HCT116 (cell line): ENCODE results near the gene ARPC5. TPM values are rescaled to one million over a fixed set of nuclear protein-coding genes. Genes with fewer than 3 reads are reported as not detected.

Source experiments
- ATAC-seq: fragments of 200-7000 bp; cut with Tn5 transposase; 2 replicates; pipeline ENCODE4 v1.9.1; 2020; ENCODE audit warnings: mild to moderate bottlenecking, moderate library complexity
- BruUV-seq: library from RNA; stranded (reverse); fragments of 400-500 nt; replicated peaks from 2 replicates; lab custom pipeline; 2021; lab: Mats Ljungman, UMichigan
- CTCF ChIA-PET: fragments of 300-600 bp; sonication (Branson Sonifier 250); formaldehyde crosslinking; loops from one replicate; lab custom pipeline; 2021; ENCODE audit warnings: antibody characterized with exemption; lab: Charles Lee
- POLR2A ChIA-PET: fragments of 300-600, 350-600 bp; sonication (Branson Sonifier 250); formaldehyde crosslinking; loops from one replicate; lab custom pipeline; 2021; ENCODE audit warnings: antibody characterized with exemption; lab: Charles Lee
- RAD21 ChIA-PET, 2 experiments: fragments of 300-600 bp; sonication (Branson Sonifier 250); formaldehyde crosslinking; loops; one replicate each; lab custom pipeline; 2023; ENCODE audit warnings: low total read pairs in 2 of 2; ENCODE audit not compliant: uncharacterized antibody in 2 of 2, unreplicated experiment in 2 of 2, low non-redundant PET in 1 of 2; lab: Charles Lee
- DNase-seq: peaks from one replicate; pipeline ENCODE4 v3.0.0-alpha.2; 2010; ENCODE audit warnings: low read depth, low spot score
- H2AFZ ChIP-seq: fragments of 200-600 bp; shearing (Covaris generic), sonication (generic); 2 replicates; pipeline ENCODE4 v1.6.1; 2017; ENCODE audit warnings: low read depth, mixed run types, mixed read lengths, antibody characterized with exemption, low read length; ENCODE audit not compliant: poor library complexity, severe bottlenecking
- H3K27ac ChIP-seq: 2 replicates; pipeline ENCODE4 v1.5.1; 2012; ENCODE audit warnings: low read depth, low read length
- H3K27me3 ChIP-seq: fragments of 200-600 bp; sonication (generic); 2 replicates; pipeline ENCODE4 v1.6.1; 2016; ENCODE audit warnings: mixed run types, low read length, mixed read lengths; ENCODE audit not compliant: insufficient read depth
- H3K36me3 ChIP-seq, 2 experiments: fragments of 200-500 bp in 1 of 2; fragments of 200-600 bp in 1 of 2; sonication (Bioruptor generic) in 1 of 2; sonication (generic) in 1 of 2; 2 replicates each; pipeline versions ENCODE4 v1.5.1 to v1.6.1; 2014 to 2016; ENCODE audit warnings: low read length in 2 of 2, inconsistent platforms in 1 of 2, mixed read lengths in 1 of 2, mixed run types in 1 of 2; ENCODE audit not compliant: insufficient read depth in 2 of 2, control insufficient read depth in 1 of 2
- H3K4me1 ChIP-seq, 2 experiments: fragments of 200-600 bp in 1 of 2; sonication (generic) in 1 of 2; 2 replicates each; pipeline versions ENCODE4 v1.5.1 to v1.6.1; 2012 to 2017; ENCODE audit warnings: low read length in 2 of 2, inconsistent platforms in 1 of 2, mild to moderate bottlenecking in 1 of 2, mixed read lengths in 1 of 2, mixed run types in 1 of 2, moderate library complexity in 1 of 2; ENCODE audit not compliant: insufficient read depth in 2 of 2, control insufficient read depth in 1 of 2
- H3K4me2 ChIP-seq: fragments of 200-600 bp; sonication (generic); 2 replicates; pipeline ENCODE4 v1.6.1; 2017; ENCODE audit warnings: mixed run types, low read length, mixed read lengths
- H3K4me3 ChIP-seq, 2 experiments: fragments of 200-600 bp in 1 of 2; sonication (generic) in 1 of 2; replicated peaks in 1 of 2; 2 replicates each; pipeline ENCODE4 v1.5.1; 2011 to 2016; ENCODE audit warnings: low read length in 2 of 2, control low read depth in 1 of 2, low read depth in 1 of 2, mild to moderate bottlenecking in 1 of 2, mixed read lengths in 1 of 2, mixed run types in 1 of 2
- H3K79me2 ChIP-seq: fragments of 200-600 bp; sonication (generic); 2 replicates; pipeline ENCODE4 v1.6.1; 2017; ENCODE audit warnings: mild to moderate bottlenecking, mixed run types, low read length, moderate library complexity, mixed read lengths; ENCODE audit not compliant: insufficient read depth
- H3K9ac ChIP-seq: fragments of 200-600 bp; sonication (generic); 2 replicates; pipeline ENCODE4 v1.6.1; 2016; ENCODE audit warnings: low read length, mixed read lengths
- H3K9me2 ChIP-seq: fragments of 200-600 bp; sonication (generic), shearing (Covaris generic); 2 replicates; pipeline ENCODE4 v1.6.1; 2017; ENCODE audit warnings: mixed run types, mild to moderate bottlenecking, moderate library complexity; ENCODE audit not compliant: insufficient read depth
- H3K9me3 ChIP-seq, 2 experiments: fragments of 200-500 bp in 1 of 2; fragments of 200-600 bp in 1 of 2; sonication (Bioruptor generic) in 1 of 2; sonication (generic) in 1 of 2; 2 replicates each; pipeline ENCODE4 v1.6.1; 2014 to 2017; ENCODE audit warnings: low read length in 2 of 2, mixed read lengths in 2 of 2, inconsistent platforms in 1 of 2, low read depth in 1 of 2, mild to moderate bottlenecking in 1 of 2, mixed run types in 1 of 2, moderate library complexity in 1 of 2; ENCODE audit not compliant: control insufficient read depth in 1 of 2, insufficient read depth in 1 of 2
- H4K20me1 ChIP-seq: fragments of 200-600 bp; sonication (generic), shearing (Covaris generic); 2 replicates; pipeline ENCODE4 v1.6.1; 2017; ENCODE audit warnings: mixed run types, mild to moderate bottlenecking, moderate library complexity; ENCODE audit not compliant: insufficient read depth
- CBX3 ChIP-seq: IDR thresholded peaks from 2 replicates; pipeline ENCODE4 v1.6.1; 2012; ENCODE audit warnings: low read depth
- CEBPB ChIP-seq: IDR thresholded peaks from 2 replicates; pipeline ENCODE4 v1.6.1; 2012; ENCODE audit warnings: low read depth
- EGR1 ChIP-seq: IDR thresholded peaks from 2 replicates; pipeline ENCODE4 v1.6.1; 2012; ENCODE audit warnings: low read depth
- ELF1 ChIP-seq: IDR thresholded peaks from 2 replicates; pipeline ENCODE4 v1.6.1; 2012; ENCODE audit warnings: low read depth, borderline replicate concordance
- EZH2phosphoT487 ChIP-seq: fragments of 200-600 bp; IDR thresholded peaks from 2 replicates; pipeline ENCODE4 v1.6.1; 2018; ENCODE audit warnings: antibody characterized with exemption, borderline replicate concordance
- FOSL1 ChIP-seq: IDR thresholded peaks from 2 replicates; pipeline ENCODE4 v1.6.1; 2012; ENCODE audit warnings: low read depth
- JUND ChIP-seq: IDR thresholded peaks from 2 replicates; pipeline ENCODE4 v1.6.1; 2012
- POLR2A ChIP-seq: IDR thresholded peaks from 2 replicates; pipeline ENCODE4 v1.7.0; 2011; ENCODE audit warnings: borderline replicate concordance; ENCODE audit not compliant: insufficient read depth, insufficient read length; ENCODE audit errors: extremely low read depth
- POLR2AphosphoS5 ChIP-seq: IDR thresholded peaks from 2 replicates; pipeline ENCODE4 v1.6.1; 2011; ENCODE audit warnings: mild to moderate bottlenecking, low read depth, low read length, moderate library complexity
- RAD21 ChIP-seq: IDR thresholded peaks from 2 replicates; pipeline ENCODE4 v1.6.1; 2012; ENCODE audit warnings: low read depth, mild to moderate bottlenecking
- SP1 ChIP-seq: IDR thresholded peaks from 2 replicates; pipeline ENCODE4 v1.6.1; 2012; ENCODE audit warnings: low read depth
- SRF ChIP-seq: IDR thresholded peaks from 2 replicates; pipeline ENCODE4 v1.6.1; 2012; ENCODE audit warnings: low read depth
- YY1 ChIP-seq: IDR thresholded peaks from 2 replicates; pipeline ENCODE4 v1.6.1; 2011; ENCODE audit warnings: low read length, low read depth, moderate library complexity, mild to moderate bottlenecking; ENCODE audit not compliant: insufficient replicate concordance; ENCODE audit errors: extremely low read depth
- ZBTB33 ChIP-seq: IDR thresholded peaks from 2 replicates; pipeline ENCODE4 v1.6.1; 2011; ENCODE audit warnings: mild to moderate bottlenecking, low read length, moderate library complexity; ENCODE audit not compliant: insufficient replicate concordance; ENCODE audit errors: extremely low read depth
- ZFX ChIP-seq: fragments of 450-650 bp; IDR thresholded peaks from 2 replicates; pipeline ENCODE4 v1.6.1; 2017
- ZNF274 ChIP-seq: fragments of 200-500 bp; sonication (Bioruptor generic); IDR thresholded peaks from 2 replicates; pipeline ENCODE4 v1.6.1; 2014; ENCODE audit warnings: mild to moderate bottlenecking, low read depth, low read length, inconsistent platforms
- intact Hi-C: fragments of 100-400 bp; cut with micrococcal nuclease; formaldehyde crosslinking; loops from 2 replicates; pipeline ENCODE4 v1.10.0; 2022
- total RNA-seq: library from RNA; stranded (reverse); gene quantifications from one replicate; pipeline ENCODE4 v1.2.1, GENCODE V29; 2021; ENCODE audit not compliant: unreplicated experiment
- TF ChIP-seq, protein P1 (sequence below): IDR thresholded peaks from 2 replicates; pipeline ENCODE4 v1.6.1; 2012; ENCODE audit warnings: low read depth
- TF ChIP-seq, protein P2 (sequence below): IDR thresholded peaks from 2 replicates; pipeline ENCODE4 v1.6.1; 2012
- TF ChIP-seq, protein P3 (sequence below): IDR thresholded peaks from 2 replicates; pipeline ENCODE4 v1.6.1; 2012

ARPC5 gene
- total RNA-seq, 1 experiment from 2014 or later, result 71.5 TPM

DNA sequence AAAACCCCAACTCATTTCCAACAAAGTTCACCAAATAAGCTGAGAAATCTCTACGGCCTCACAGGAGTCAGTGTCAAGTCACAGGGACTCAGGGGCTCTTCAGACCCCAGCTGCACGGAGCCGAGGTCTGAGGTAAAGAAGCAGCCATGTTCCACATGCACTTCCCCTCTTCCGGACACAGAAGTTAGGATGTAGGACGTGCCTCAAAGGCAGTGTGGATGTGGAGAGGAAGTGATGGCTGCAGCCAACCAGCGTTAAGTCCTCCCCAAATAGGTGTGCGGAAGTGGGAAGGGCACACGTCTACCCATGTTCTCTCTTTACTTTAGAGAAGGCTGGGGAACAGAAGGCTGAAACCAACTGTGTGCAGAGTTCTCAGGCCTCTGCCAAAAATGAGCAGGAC, 30.8 kb downstream of the ARPC5 start (continued):
- no peak for TF ChIP-seq RAD21
- no peak for TF ChIP-seq FOSL1
- no peak for TF ChIP-seq SRF
- no peak for TF ChIP-seq JUND
- no peak for TF ChIP-seq ZNF274

DNA sequence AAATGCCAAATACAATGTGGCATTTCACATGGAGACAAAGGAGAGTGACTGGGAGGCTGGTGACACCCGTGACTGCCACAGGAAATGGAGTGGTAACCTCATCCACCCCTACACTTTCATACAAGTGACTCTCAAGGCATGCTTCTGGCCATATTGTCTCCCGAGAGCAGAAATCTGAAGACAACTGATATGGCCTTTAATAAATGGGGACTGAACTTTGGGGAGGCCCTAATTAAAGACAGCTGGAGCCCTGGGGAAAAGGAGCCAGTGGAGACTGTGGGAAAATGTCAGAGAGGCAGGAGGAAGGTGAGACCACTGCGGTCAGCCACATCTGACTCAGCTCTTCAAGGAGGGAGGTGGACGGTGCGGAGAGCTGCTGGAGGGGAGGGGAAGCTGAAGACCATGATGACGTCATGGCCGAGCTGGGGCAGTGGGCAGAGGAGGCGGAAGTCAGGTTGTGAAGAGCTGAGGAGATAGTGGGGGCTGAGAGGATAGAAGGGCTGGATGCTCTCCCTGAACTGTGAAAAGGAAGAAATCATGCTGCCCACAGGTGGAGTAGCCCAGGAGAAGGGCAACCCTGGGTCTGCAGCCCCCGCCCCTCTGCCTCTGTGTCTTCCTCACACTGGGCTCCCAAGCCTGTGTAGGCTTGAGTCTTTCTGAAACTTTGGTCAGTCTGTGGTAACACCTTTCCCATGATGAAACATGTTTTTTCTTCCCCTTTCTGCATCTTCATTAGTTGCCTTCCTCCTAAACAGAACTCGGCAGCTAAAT, 31.4 kb downstream of the ARPC5 start:
- Histone ChIP-seq H3K4me2 (no peak overlapping the region), H3K4me1 (peaks cover 0 to 3% of the 10 kb centered on the region in 2 experiments; a peak in 1 of 4 replicates), H3K79me2 (no peaks in the 10 kb centered on the region), H3K4me3 (no peak overlapping the region), H3K36me3 (no peaks in the 10 kb centered on the region), H3K9me2 (no peaks in the 10 kb centered on the region), H3K9me3 (no peaks in the 10 kb centered on the region), H3K27me3 (no peaks in the 10 kb centered on the region), H2AFZ (no peak overlapping the region), H3K9ac (no peak overlapping the region)
- BruUV-seq, result no TSS peak
- ChIA-PET RAD21 (no interaction called here), POLR2A (no interaction called here), CTCF (no interaction called here)
- DNase-seq, result no peak
- TF ChIP-seq, protein P1, sequence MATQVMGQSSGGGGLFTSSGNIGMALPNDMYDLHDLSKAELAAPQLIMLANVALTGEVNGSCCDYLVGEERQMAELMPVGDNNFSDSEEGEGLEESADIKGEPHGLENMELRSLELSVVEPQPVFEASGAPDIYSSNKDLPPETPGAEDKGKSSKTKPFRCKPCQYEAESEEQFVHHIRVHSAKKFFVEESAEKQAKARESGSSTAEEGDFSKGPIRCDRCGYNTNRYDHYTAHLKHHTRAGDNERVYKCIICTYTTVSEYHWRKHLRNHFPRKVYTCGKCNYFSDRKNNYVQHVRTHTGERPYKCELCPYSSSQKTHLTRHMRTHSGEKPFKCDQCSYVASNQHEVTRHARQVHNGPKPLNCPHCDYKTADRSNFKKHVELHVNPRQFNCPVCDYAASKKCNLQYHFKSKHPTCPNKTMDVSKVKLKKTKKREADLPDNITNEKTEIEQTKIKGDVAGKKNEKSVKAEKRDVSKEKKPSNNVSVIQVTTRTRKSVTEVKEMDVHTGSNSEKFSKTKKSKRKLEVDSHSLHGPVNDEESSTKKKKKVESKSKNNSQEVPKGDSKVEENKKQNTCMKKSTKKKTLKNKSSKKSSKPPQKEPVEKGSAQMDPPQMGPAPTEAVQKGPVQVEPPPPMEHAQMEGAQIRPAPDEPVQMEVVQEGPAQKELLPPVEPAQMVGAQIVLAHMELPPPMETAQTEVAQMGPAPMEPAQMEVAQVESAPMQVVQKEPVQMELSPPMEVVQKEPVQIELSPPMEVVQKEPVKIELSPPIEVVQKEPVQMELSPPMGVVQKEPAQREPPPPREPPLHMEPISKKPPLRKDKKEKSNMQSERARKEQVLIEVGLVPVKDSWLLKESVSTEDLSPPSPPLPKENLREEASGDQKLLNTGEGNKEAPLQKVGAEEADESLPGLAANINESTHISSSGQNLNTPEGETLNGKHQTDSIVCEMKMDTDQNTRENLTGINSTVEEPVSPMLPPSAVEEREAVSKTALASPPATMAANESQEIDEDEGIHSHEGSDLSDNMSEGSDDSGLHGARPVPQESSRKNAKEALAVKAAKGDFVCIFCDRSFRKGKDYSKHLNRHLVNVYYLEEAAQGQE, result no peak
- TF ChIP-seq, protein P2, sequence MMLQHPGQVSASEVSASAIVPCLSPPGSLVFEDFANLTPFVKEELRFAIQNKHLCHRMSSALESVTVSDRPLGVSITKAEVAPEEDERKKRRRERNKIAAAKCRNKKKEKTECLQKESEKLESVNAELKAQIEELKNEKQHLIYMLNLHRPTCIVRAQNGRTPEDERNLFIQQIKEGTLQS, result no peak
- TF ChIP-seq CBX3 (no peak), ZBTB33 (no peak), EGR1 (no peak), ZFX (no peak), JUND (no peak), EZH2phosphoT487 (no peak), POLR2AphosphoS5 (no peak), POLR2A (no peak), SP1 (no peak), ELF1 (no peak), YY1 (no peak), RAD21 (no peak), FOSL1 (no peak), SRF (no peak), CEBPB (no peak)
- TF ChIP-seq, protein P3, sequence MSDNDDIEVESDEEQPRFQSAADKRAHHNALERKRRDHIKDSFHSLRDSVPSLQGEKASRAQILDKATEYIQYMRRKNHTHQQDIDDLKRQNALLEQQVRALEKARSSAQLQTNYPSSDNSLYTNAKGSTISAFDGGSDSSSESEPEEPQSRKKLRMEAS, result no peak
- TF ChIP-seq, all 23 proteins: peak for 0
- intact Hi-C loops, result no loop called here
- no peak overlapping the region for H3K27ac ChIP-seq
- H4K20me1 ChIP-seq, result no peaks in the 10 kb centered on the region
- ATAC-seq, result no peak
